Head of caudate nucleus (tissue), 42 donors: ENCODE results near the gene MAP2K6.
A peak's percentile ranks its signal among the peaks of the same experiment; 100 is the strongest.

Source experiments
- DNase-seq, 42 donors: peaks; one replicate each; pipeline versions ENCODE4 v3.0.0 to v3.0.0-alpha.2; 2020 to 2021; ENCODE audit warnings: mixed read lengths in 7 of 42
- intact Hi-C: fragments of 100-400 bp; cut with DNase I; formaldehyde crosslinking; loops from one replicate; pipeline ENCODE4 v1.15.0; 2022

Gene MAP2K6

GRCh38 chr17:69557339-69557738 lies 142.8 kb downstream of the MAP2K6 start:
- no peak for DNase-seq
- intact Hi-C loops: no loop called here

GRCh38 chr17:69558796-69559195 lies 144.3 kb downstream of the MAP2K6 start:
- DNase-seq: no peak
- intact Hi-C loops: no loop called here

- no peak for DNase-seq
- intact Hi-C loops: loop anchor here (10.0 kb wide), 1 partner anchor 994 kb away; no protein-coding TSS in a partner anchor
Observed at GRCh38 chr17:69560987-69561441, 146.5 kb downstream of the MAP2K6 start.

GRCh38 chr17:69561462-69561861 lies 147.0 kb downstream of the MAP2K6 start:
- intact Hi-C loops: loop anchor here (10.0 kb wide), 1 partner anchor 993 kb away; no protein-coding TSS in a partner anchor

GRCh38 chr17:69565447-69565846 lies 150.9 kb downstream of the MAP2K6 start:
- no peak for DNase-seq
- intact Hi-C loops: loop anchor here (10.0 kb wide), 1 partner anchor 989 kb away; no protein-coding TSS in a partner anchor

More at GRCh38 chr17:69561462-69561861, 147.0 kb downstream of the MAP2K6 start:
- DNase-seq: no peak

- intact Hi-C loops: loop anchor here (10.0 kb wide), 1 partner anchor 988 kb away; no protein-coding TSS in a partner anchor
- DNase-seq: no peak
Observed at GRCh38 chr17:69567130-69567529, 152.6 kb downstream of the MAP2K6 start.

GRCh38 chr17:69572747-69573146 lies 158.2 kb downstream of the MAP2K6 start:
- no peak for DNase-seq
- intact Hi-C loops: loop anchor here (5.0 kb wide), 1 partner anchor 575 kb away; no protein-coding TSS in a partner anchor

GRCh38 chr17:69573396-69573795 lies 158.9 kb downstream of the MAP2K6 start:
- DNase-seq: no peak
- intact Hi-C loops: loop anchor here (5.0 kb wide), 1 partner anchor 574 kb away; no protein-coding TSS in a partner anchor

- no peak for DNase-seq
- intact Hi-C loops: loop anchor here (5.0 kb wide), 1 partner anchor 573 kb away; no protein-coding TSS in a partner anchor
Observed at GRCh38 chr17:69574257-69575197, 160.0 kb downstream of the MAP2K6 start.

- no peak for DNase-seq
- intact Hi-C loops: no loop called here
Observed at GRCh38 chr17:69575346-69575761, 160.9 kb downstream of the MAP2K6 start.

- no peak for DNase-seq
- intact Hi-C loops: no loop called here
Observed at GRCh38 chr17:69577098-69577497, 162.6 kb downstream of the MAP2K6 start.

GRCh38 chr17:69578385-69578936 lies 164.0 kb downstream of the MAP2K6 start:
- intact Hi-C loops: no loop called here
- no peak for DNase-seq

GRCh38 chr17:69579961-69580677 lies 165.6 kb downstream of the MAP2K6 start:
- no peak for DNase-seq
- intact Hi-C loops: no loop called here

GRCh38 chr17:69581061-69581961 lies 166.8 kb downstream of the MAP2K6 start:
- intact Hi-C loops: no loop called here
- DNase-seq: no peak

- intact Hi-C loops: no loop called here
- no peak for DNase-seq
Observed at GRCh38 chr17:69588316-69588715, 173.8 kb downstream of the MAP2K6 start.

GRCh38 chr17:69588827-69589239 lies 174.3 kb downstream of the MAP2K6 start:
- intact Hi-C loops: no loop called here
- DNase-seq: no peak

- peak in 1 of 42 donors; percentile 25 for DNase-seq
- intact Hi-C loops: no loop called here
Observed at GRCh38 chr17:69590671-69591070, 176.2 kb downstream of the MAP2K6 start.

GRCh38 chr17:69592692-69593350 lies 178.3 kb downstream of the MAP2K6 start:
- no peak for DNase-seq
- intact Hi-C loops: no loop called here
